ENCODE data around the gene C1orf94. TPM values are rescaled to one million over a fixed set of nuclear protein-coding genes. Genes with fewer than 3 reads are reported as not detected.
"Not testable (repeated sequence)": the region's sequence is repeated elsewhere in the genome, so short reads cannot be mapped to it uniquely, and the experiment has no call there.

C1orf94 gene
- polyA plus RNA-seq, 1 experiment = 0.10 TPM

- no peak for TF ChIP-seq CTCF (IDR thresholded peaks at IDR 0.05; ENCODE audit: low read depth, low read length)
- CTCF ChIA-PET = no interaction called here
- Histone ChIP-seq H3K4me3 (ENCODE audit: low read depth, low read length) (no peak overlapping the region), H3K27ac (ENCODE audit: low read depth, low read length) (no peak overlapping the region), H3K9me3 (ENCODE audit: control insufficient read depth, insufficient read depth, low read length) (no peaks in the 10 kb centered on the region; the same call in 1 of the 2 replicates), H3K27me3 (ENCODE audit: control insufficient read depth, insufficient read depth, low read length) (peaks cover 7% of the 10 kb centered on the region)
- POLR2A ChIA-PET = no interaction called here
- DNase-seq (ENCODE audit: low read depth, low spot score) = no peak
These were observed 9.3 kb upstream of the C1orf94 start for GRCh38 chr1:34167389-34167788.

- Histone ChIP-seq H3K27me3 (ENCODE audit: control insufficient read depth, insufficient read depth, low read length) (peaks cover 31% of the 10 kb centered on the region), H3K27ac (ENCODE audit: low read depth, low read length) (no peak overlapping the region), H3K9me3 (ENCODE audit: control insufficient read depth, insufficient read depth, low read length) (peaks cover 11% of the 10 kb centered on the region; the same call in 1 of the 2 replicates), H3K4me3 (ENCODE audit: low read depth, low read length) (no peak overlapping the region)
- no peak for DNase-seq (ENCODE audit: low read depth, low spot score)
- TF ChIP-seq CTCF (IDR thresholded peaks at IDR 0.05; ENCODE audit: low read depth, low read length) = no peak
- ChIA-PET CTCF (interaction anchor here (1.2 kb wide), 1 partner anchor 440 kb away, joined by 4 read pairs; no protein-coding TSS in a partner anchor), POLR2A (no interaction called here)
These were observed 963 bp upstream of the C1orf94 start for GRCh38 chr1:34175744-34176143.

GRCh38 chr1:34178072-34178471 is 1.4 kb downstream of the C1orf94 start:
- DNase-seq (ENCODE audit: low read depth, low spot score) = no peak
- Histone ChIP-seq H3K4me3 (ENCODE audit: low read depth, low read length) (no peak overlapping the region), H3K9me3 (ENCODE audit: control insufficient read depth, insufficient read depth, low read length) (peaks cover 11% of the 10 kb centered on the region; the same call in 1 of the 2 replicates), H3K27me3 (ENCODE audit: control insufficient read depth, insufficient read depth, low read length) (peaks cover 27% of the 10 kb centered on the region), H3K27ac (ENCODE audit: low read depth, low read length) (no peak overlapping the region)
- ChIA-PET CTCF (interaction anchor here (1.4 kb wide), 1 partner anchor 442 kb away, joined by 4 read pairs; no protein-coding TSS in a partner anchor), POLR2A (no interaction called here)
- TF ChIP-seq CTCF (IDR thresholded peaks at IDR 0.05; ENCODE audit: low read depth, low read length) = no peak

GRCh38 chr1:34183381-34183780 is 6.7 kb downstream of the C1orf94 start:
- H3K27me3 ChIP-seq (ENCODE audit: control insufficient read depth, insufficient read depth, low read length); H3K9me3 ChIP-seq (ENCODE audit: control insufficient read depth, insufficient read depth, low read length); DNase-seq (ENCODE audit: low read depth, low spot score); CTCF ChIA-PET; H3K27ac ChIP-seq (ENCODE audit: low read depth, low read length); H3K4me3 ChIP-seq (ENCODE audit: low read depth, low read length); POLR2A ChIA-PET: not testable (repeated sequence)

DNA sequence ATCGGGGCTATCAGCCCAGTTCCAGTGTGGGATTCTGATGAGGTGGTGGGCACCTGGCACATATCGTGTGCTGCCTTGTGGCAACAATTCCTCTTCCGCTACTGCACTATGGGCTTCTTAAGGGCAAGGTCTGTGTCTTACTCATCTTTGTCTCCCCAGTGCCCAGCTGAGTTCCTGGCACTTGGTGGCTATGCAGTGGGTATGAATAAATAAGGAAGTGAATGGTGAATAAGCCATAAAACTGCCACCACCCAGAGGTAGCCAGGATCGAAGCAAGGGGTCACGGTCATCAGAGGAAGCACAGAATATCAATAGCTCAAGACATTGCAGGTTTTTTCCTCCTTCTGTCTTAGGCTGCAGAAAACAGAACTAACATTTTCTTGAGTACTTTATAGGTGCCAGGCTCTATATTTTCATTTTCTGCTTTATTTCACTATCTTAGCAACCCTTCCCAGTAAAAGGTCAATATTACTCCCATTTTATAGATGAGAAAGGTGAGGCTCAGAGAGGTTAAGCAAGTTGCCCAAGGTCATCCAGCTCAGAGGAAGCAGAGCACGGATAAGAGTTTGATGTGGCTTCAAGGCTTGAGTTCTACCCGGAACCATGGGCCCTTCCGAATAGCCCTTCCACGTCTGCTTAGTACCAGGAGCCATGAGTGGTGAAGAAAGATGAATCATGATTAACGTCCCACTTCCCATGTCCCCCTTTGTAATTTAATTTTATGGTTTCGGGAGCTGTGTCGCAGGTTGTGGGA is 10.2 kb downstream of the C1orf94 start:
- no peak overlapping the region for H3K27ac ChIP-seq (ENCODE audit: low read depth, low read length)
- DNase-seq (ENCODE audit: low read depth, low spot score) = no peak
- POLR2A ChIA-PET = no interaction called here
- no peak for TF ChIP-seq CTCF (IDR thresholded peaks at IDR 0.05; ENCODE audit: low read depth, low read length)
- H3K27me3 ChIP-seq (ENCODE audit: control insufficient read depth, insufficient read depth, low read length) = peaks cover 2% of the 10 kb centered on the region
- H3K9me3 ChIP-seq (ENCODE audit: control insufficient read depth, insufficient read depth, low read length) = peaks cover 2% of the 10 kb centered on the region
- CTCF ChIA-PET = no interaction called here
- H3K4me3 ChIP-seq (ENCODE audit: low read depth, low read length) = no peak overlapping the region
